ENCODE results near the gene SLC8A1.

SLC8A1 gene

DNA sequence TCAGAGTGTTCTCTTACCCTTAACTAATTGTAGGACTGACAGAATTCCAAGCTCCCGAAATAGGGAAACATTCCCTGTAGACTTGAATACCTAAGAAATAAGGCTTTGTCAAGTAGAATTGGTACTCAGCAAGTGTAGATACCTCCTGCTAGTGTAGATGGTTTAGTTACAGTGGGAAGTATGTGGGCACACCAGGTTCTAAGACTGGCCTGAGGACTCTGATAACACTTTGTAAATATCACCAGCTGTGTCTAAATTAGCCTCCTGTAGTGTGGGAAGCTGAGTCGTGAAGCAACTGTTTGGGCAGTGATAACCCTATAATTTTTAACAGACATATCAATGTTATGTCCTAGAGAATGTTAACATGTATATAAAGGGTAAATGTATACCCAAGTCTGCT lies 304.5 kb downstream of the SLC8A1 start:
- no peak for DNase-seq (ENCODE audit: low read depth)

- DNase-seq (ENCODE audit: low read depth): no peak
Observed at GRCh38 chr2:40144022-40144421, 307.9 kb downstream of the SLC8A1 start.

- DNase-seq (ENCODE audit: low read depth): no peak
Observed at GRCh38 chr2:40138314-40138713, 313.6 kb downstream of the SLC8A1 start.

- DNase-seq (ENCODE audit: low read depth): no peak
Observed at GRCh38 chr2:40131081-40131704, 320.7 kb downstream of the SLC8A1 start.

DNA sequence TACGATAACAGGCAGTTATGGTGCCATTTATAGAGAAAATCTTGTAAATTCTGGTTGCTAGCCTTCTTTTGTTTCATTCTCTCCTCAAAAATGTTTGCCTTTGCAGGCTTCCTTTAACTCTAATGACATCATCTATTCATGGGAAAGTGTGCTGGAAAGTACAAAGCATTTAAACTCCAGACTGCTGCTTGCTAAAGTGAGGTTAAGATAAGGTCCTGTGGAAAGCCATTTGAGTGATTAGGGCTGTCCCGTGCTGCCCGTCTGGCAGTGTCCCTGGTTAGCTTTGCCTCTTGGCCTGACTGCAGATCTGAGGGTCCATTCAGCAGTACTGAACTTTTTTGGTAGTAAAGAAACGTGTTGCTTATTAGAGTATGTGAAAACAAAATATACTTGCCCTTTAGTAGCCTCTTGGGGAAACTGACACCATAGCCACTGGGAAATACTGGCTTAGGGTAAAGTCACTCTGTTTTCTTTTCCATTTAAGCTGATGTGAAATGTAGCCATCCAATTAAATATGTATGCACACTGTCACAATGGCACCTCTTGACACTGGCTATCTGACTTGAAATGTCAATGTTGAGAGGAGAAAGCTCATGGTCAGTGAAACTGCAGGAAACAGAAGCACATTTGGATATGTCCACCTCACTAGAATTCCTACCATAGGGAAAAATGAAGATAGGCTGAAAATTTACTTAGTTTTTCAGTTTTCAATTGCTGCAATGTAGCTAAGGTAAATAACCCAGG lies 321.5 kb downstream of the SLC8A1 start:
- DNase-seq (ENCODE audit: low read depth): no peak

- no peak for DNase-seq (ENCODE audit: low read depth)
Observed at GRCh38 chr2:40129725-40130124, 322.2 kb downstream of the SLC8A1 start.

DNA sequence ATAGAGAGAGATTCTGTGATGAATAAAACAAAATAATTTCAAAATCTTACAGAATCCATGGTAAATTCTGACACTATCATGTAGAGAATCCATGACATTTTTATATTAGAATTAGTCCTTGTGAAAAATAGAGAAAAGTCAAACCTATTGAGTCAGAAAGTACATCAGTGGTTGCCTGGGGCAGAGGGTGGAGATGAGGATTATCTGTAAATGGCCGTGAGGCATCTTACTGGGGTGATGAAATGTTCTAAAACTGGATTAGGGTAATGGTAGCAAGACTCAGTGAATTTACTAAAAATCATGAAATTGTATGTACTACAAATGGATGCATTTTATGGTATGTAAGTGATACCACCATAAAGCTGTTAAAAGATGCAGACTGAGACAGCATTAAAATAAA lies 323.1 kb downstream of the SLC8A1 start:
- DNase-seq (ENCODE audit: low read depth): no peak

- DNase-seq (ENCODE audit: low read depth): no peak
Observed at GRCh38 chr2:40127890-40128557, 323.9 kb downstream of the SLC8A1 start.

DNA sequence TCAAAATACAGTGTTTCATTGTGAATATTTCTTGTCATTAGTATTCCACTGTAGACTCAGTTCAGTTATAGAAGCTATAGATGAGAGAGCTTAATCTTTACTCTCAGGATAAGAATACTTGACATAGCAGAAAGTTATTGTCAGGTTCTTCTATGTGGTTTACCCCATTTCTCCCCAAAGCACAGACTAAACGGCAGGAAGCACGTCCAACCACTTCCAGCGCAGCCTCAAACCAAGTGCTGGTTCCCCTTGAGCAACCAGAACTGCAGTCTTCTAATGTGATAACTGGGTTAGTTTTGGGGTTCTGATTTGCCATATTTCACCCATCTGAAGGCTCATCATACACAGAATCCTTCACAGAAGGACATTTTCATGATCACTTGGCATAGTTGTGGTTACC lies 324.7 kb downstream of the SLC8A1 start:
- DNase-seq (ENCODE audit: low read depth): no peak

DNA sequence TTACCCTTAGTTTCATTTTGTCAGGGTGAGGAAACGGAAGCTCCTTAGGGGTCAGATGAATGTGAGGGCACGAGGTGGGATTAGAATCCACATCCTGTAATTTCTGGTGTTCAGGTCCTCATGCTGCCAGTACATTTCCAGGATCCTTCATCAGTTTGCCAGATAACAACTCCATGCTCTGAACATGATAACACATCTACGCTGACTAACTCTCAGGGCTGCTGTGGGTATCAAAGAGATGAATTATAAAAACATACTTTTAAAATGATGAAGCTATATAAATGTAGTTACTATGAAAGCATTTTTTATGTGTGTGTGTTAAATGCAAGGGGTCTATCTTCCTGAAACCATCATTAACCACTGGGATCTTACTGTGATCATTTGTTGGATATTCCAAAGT lies 325.9 kb downstream of the SLC8A1 start:
- no peak for DNase-seq (ENCODE audit: low read depth)

DNA sequence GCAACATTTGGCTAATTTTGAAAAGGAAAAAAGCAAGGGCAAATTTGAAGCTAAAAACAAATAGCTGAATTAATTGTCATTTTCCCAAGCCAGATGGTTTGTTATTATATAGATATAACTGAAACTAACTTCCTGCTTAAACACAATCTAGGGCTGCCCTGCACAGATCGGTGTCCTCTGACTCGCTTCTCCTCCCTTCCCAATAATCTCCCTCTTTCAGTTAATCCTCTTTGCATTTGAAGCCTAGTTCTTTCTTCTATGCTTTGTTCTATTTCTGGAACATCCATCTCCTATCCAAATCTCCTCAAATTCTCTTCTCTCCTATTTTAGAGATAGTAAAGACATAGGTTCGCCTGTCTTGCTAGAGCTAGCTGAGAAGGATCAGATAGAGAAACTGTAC lies 328.1 kb downstream of the SLC8A1 start:
- no peak for DNase-seq (ENCODE audit: low read depth)

- DNase-seq (ENCODE audit: low read depth): no peak
Observed at GRCh38 chr2:40123326-40123725, 328.6 kb downstream of the SLC8A1 start.

- no peak for DNase-seq (ENCODE audit: low read depth)
Observed at GRCh38 chr2:40120957-40121356, 330.9 kb downstream of the SLC8A1 start.

DNA sequence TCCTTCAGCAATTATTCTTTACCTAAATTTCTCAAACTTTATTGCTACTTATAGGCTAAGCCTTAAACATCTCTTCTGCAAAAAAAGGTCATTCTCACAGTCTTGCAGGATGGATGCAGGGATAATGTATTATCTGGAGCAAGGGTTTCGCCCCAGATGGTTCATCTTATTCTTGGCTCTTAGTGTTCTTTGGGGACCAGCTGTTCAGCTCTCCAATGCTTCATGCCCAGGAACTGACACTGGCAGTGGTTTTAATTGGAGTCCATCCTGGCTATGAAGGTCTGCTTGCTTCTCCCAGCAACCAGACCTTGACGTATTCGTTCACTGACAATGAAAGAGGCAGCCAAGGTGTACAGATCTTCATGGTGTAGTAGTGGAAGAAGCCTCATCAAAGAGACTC lies 331.9 kb downstream of the SLC8A1 start:
- DNase-seq (ENCODE audit: low read depth): no peak

- no peak for DNase-seq (ENCODE audit: low read depth)
Observed at GRCh38 chr2:40118622-40119021, 333.3 kb downstream of the SLC8A1 start.

DNA sequence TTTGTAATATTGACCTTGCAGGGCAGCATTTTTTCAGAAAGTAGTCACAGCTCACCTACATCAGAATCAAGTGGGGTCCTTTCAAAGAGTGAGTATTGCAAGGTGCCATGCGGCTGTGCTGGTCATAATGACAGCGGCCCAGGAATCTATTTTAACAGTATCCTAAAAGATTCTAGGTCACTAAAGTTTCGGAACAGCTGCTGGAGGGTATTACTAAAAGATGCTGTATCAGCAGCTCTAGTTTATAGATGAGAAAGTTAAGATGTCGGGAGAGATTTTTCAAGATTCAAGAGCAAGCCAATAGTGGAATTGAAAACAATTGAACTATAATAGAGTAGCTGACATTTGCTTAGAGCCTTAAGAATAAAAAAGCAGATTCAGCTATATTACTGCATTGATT lies 336.0 kb downstream of the SLC8A1 start:
- no peak for DNase-seq (ENCODE audit: low read depth)

DNA sequence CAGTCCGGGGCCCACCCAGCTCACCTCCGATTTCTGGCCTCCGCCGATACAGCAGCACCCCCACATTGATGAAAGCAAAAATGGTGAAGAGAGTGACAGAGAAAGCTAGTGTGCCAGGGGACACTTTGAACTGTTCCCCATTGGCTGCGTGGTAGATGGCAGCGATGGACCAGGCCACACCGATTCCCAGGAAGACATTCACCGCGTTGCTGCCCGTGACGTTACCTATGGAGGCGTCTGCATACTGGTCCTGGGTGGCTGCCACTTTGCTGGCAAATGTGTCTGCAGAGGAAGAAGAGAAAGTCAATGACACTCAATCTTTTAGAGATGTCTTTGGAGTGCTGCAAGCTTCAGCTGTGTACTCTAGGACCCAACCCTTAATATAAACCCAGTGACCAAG lies 336.5 kb downstream of the SLC8A1 start:
- DNase-seq (ENCODE audit: low read depth): no peak

- no peak for DNase-seq (ENCODE audit: low read depth)
Observed at GRCh38 chr2:40113997-40114396, 337.9 kb downstream of the SLC8A1 start.

DNA sequence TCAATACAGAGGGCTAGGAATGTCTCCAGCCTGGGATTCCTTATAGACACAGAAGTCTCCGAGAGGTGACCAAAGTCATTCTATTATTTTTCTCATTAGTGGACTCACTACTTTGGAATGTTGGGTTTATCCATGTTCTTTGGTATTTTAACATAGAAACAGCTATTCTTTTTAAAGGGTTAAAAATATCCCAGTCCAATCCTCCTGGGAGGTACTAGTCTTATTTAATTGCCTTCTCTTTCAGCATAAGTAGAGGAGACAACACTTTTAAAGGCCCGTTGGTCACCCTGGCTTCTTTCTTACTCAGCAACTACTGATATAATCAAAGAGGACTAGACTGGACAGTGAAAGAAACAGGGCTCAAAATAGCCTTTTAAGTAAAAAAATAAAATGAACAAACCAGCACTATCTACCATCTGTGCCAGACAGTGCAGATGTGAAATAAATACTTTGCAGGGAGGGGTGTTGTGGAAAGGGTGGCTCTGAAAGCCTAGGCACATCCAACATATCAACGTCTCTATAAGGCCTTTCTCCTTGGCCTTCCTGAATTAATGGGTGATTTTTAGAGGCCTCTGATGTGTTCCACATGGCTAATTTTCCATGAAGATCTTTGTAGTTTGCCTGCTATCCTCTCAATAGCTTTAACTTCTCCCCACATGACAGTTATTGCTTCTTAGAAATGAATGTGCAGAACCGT lies 338.5 kb downstream of the SLC8A1 start:
- DNase-seq (ENCODE audit: low read depth): no peak

DNA sequence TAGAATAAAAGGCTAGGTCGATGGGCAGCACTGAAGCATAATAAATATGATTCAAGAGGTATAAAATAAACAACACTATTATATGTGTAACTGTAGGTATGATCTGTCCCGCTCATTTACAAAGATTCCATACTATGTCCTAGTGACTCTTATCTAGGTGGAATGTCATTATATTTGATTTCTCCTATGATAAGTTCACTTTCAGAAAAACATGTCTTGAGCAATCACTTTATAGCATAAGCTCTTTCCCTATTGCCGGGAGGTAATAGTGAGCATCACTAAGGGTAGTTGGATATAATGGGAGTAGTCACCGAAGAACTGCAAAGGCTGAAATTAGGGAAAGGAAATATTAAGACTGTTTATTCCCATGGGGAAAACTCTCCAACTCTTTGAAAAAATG lies 342.5 kb downstream of the SLC8A1 start:
- DNase-seq (ENCODE audit: low read depth): no peak

GRCh38 chr2:40108851-40109250 lies 343.0 kb downstream of the SLC8A1 start:
- no peak for DNase-seq (ENCODE audit: low read depth)

DNA sequence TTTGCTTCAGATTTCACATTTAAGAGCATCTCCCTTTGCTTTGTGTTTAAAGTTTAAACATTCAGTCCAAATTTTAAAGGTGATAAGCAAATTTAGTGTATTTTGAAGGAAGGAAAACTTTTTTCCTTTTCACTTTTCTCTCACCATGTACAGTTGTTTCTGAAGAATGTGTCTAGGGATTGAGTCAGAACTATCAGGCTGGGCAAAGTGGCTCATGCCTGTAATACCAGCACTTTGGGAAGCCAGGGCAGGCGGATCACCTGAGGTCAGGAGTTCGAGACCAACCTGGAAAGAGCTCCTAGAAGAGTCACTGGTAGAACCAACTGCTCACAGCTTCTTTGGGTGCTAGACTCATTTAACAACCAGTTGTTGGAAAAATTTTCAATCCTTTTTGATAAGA lies 345.8 kb downstream of the SLC8A1 start:
- DNase-seq (ENCODE audit: low read depth): no peak

DNA sequence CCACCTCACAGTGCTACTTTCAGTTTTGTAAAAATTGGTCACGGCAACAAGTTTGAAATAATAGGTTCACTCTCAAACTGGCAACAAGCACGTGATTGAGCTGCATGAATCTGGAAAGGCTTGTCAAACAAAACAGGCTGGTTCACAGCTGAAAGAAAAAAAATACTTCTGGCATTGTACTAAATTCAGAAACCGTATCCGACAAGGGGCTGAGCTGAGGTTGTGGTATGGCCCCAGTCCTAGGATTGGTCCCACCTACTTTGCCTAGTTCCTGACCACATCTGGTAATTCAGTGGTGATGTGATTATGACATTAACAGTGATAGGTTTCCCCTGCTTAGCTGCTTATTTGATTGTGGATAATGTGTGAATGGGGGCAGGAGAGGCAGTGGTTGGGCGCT lies 346.3 kb downstream of the SLC8A1 start:
- DNase-seq (ENCODE audit: low read depth): no peak
